Ovary (tissue), 9 donors: ENCODE data around the gene KIAA0825. TPM values are rescaled to one million over a fixed set of nuclear protein-coding genes. Genes with fewer than 3 reads are reported as not detected.
A peak's percentile ranks its signal among the peaks of the same experiment; 100 is the strongest.

Experiments used
- DNase-seq, 5 donors: peaks; one replicate each; pipeline ENCODE4 v3.0.0-alpha.2; 2019 to 2020
- H3K27ac ChIP-seq, 2 donors: fragments of 200-600 bp; one replicate each; pipeline versions ENCODE4 v1.5.1 to v1.8.0; 2019 to 2022
- H3K27me3 ChIP-seq: fragments of 200-600 bp; one replicate; pipeline ENCODE4 v1.8.0; 2022
- H3K36me3 ChIP-seq: fragments of 200-600 bp; sonication (generic); one replicate; pipeline ENCODE4 v1.5.1; 2019
- H3K4me1 ChIP-seq: one replicate; pipeline ENCODE4 v1.8.1; 2013; ENCODE audit warnings: mild to moderate bottlenecking, moderate library complexity; ENCODE audit not compliant: insufficient read depth
- H3K4me3 ChIP-seq: fragments of 200-600 bp; sonication (generic); one replicate; pipeline ENCODE4 v1.5.1; 2017
- H3K9me3 ChIP-seq, 2 donors: fragments of 200-600 bp in 1 of 2; sonication (generic) in 1 of 2; one replicate each; pipeline versions ENCODE4 v1.5.1 to v1.8.1; 2013 to 2019; ENCODE audit warnings: mild to moderate bottlenecking in 1 of 2, moderate library complexity in 1 of 2
- EP300 ChIP-seq: sonication (generic); formaldehyde crosslinking; IDR thresholded peaks from one replicate; pipeline ENCODE4 v1.6.1; 2017; ENCODE audit warnings: antibody characterized with exemption
- POLR2A ChIP-seq: fragments of 450-650 bp; IDR thresholded peaks from one replicate; pipeline ENCODE4 v1.6.1; 2017; ENCODE audit warnings: antibody characterized with exemption, mild to moderate bottlenecking, moderate library complexity
- WGBS, 3 donors: extraction: QIAGEN DNeasy Blood & Tissue Kit in 1 of 3; methylation state at CpG; one replicate each; pipeline versions ENCODE4 v1.1.5 to v1.1.7; 2013 to 2017; 5-methylcytosine and 5-hydroxymethylcytosine counted together
- intact Hi-C, 4 donors: fragments of 100-400 bp; cut with DNase I; formaldehyde crosslinking; loops; one replicate each; pipeline versions ENCODE4 v1.11.0 to v1.15.1; 2022 to 2023
- polyA plus RNA-seq, 2 donors: library from polyadenylated mRNA; stranded (reverse); fragments of 200-250 nt in 1 of 2; fragments of 350-450 nt in 1 of 2; fragmentation: Illumina TruSeq in 1 of 2; extraction: RNeasy Lipid Tissue Mini Kit (QIAGEN cat#74804) in 1 of 2; gene quantifications; one replicate each; pipeline ENCODE4 v1.2.3, GENCODE V29; 2013 to 2014
- total RNA-seq, 7 donors: library from RNA; depleted of rRNA in 2 of 7; stranded (reverse); fragments of >200 nt in 2 of 7; fragmentation: NEBNext Ultra II Directional in 3 of 7; extraction: Animal tissue kit (Norgen Biotek cat#: 25700) in 3 of 7; gene quantifications; one replicate each; pipeline versions ENCODE4 v1.1.0 to v1.2.4, GENCODE V29; 2016 to 2023
- TF ChIP-seq, protein P1 (sequence below), 3 donors: fragments of 450-650 bp in 2 of 3; fragments of 200-600 bp in 1 of 3; IDR thresholded peaks; one replicate each; pipeline versions ENCODE4 v1.5.1 to v1.8.0; 2016 to 2022; ENCODE audit warnings: antibody characterized with exemption in 3 of 3, mild to moderate bottlenecking in 1 of 3
- donor health status: DM: no; HTN: no; CAD: no; lungs with moderate emphysema.
- donor health status: DM: no; HTN: no; CAD: no.
- donor health status: Bipolar disorder and iron deficiency.
- donor health status: DM: yes; HTN: yes; CAD: no.
- donor health status: DM: no; HTN: no; CAD: no.
- donor health status: DM: yes; HTN: yes; CAD: no.

The KIAA0825 gene
- total and polyA plus RNA-seq, 9 donors: 0.70 to 12.4 (median 3.9) TPM

DNA sequence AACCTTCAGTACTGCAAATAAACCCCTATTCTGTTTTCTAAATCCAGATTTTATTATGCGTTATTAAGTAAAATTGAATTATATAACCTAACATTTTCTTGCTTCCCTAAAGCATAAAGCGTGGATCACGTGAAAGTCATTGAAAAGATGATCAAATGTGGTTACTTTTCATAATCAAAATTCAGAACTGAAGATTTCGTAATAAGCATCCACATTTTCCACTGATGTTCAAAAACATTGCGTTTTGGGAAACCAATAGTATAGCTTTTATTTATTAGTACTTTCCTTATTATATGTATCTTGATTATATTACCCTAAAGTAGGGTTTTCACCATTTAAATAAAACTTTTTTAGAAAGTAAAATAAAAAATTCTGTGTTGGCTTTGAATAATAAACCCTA, 1.9 kb upstream of the KIAA0825 start:
- no peak for DNase-seq
- no peak for TF ChIP-seq EP300
- TF ChIP-seq, protein P1, sequence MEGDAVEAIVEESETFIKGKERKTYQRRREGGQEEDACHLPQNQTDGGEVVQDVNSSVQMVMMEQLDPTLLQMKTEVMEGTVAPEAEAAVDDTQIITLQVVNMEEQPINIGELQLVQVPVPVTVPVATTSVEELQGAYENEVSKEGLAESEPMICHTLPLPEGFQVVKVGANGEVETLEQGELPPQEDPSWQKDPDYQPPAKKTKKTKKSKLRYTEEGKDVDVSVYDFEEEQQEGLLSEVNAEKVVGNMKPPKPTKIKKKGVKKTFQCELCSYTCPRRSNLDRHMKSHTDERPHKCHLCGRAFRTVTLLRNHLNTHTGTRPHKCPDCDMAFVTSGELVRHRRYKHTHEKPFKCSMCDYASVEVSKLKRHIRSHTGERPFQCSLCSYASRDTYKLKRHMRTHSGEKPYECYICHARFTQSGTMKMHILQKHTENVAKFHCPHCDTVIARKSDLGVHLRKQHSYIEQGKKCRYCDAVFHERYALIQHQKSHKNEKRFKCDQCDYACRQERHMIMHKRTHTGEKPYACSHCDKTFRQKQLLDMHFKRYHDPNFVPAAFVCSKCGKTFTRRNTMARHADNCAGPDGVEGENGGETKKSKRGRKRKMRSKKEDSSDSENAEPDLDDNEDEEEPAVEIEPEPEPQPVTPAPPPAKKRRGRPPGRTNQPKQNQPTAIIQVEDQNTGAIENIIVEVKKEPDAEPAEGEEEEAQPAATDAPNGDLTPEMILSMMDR (IDR thresholded peaks at IDR 0.05): no peak
- TF ChIP-seq POLR2A: no peak
- Histone ChIP-seq H3K36me3 (no peaks in the 10 kb centered on the region), H3K9me3 (no peaks in the 10 kb centered on the region), H3K4me1 (no peaks in the 10 kb centered on the region), H3K4me3 (no peak overlapping the region), H3K27ac (no peak overlapping the region), H3K27me3 (no peaks in the 10 kb centered on the region)
- WGBS, 3 donors: 94 to 96% (median 95%) methylated on average over 5 of the region's 5 CpGs
- intact Hi-C loops: no loop called here

GRCh38 chr5:94618029-94618492, 343 bp downstream of the KIAA0825 start:
- Histone ChIP-seq H3K4me1 (no peaks in the 10 kb centered on the region), H3K4me3 (peak overlapping the region; percentile 79), H3K27ac (no peak overlapping the region), H3K9me3 (no peaks in the 10 kb centered on the region), H3K36me3 (no peaks in the 10 kb centered on the region), H3K27me3 (no peaks in the 10 kb centered on the region)
- DNase-seq: peak in 4 of 5 donors; percentile 26 to 65 (median 41)
- intact Hi-C loops: no loop called here
- WGBS, 3 donors: 0 to 1% (median 1%) methylated on average over 23 of the region's 23 CpGs
- TF ChIP-seq, protein P1 (IDR thresholded peaks at IDR 0.05): no peak
- TF ChIP-seq EP300: no peak
- TF ChIP-seq POLR2A: no peak

DNA sequence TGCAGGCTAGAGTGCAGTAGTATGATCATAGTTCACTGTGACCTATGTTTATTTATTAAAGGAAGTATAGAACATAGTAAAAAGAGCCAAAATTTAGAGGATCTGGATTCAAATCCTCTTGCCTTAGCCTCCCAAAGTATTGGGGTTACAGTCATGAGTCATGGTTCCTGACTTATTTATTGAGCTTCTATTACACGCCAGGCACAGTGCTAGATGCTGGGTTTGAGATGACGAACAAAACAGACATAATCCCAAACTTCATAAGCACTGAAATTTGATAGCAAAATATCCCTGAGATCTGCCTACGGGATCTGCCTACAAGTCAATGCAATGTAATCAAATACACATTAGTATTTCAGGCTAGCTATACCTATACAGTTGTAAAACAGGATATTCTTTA, 2.5 kb downstream of the KIAA0825 start:
- WGBS, 3 donors: 94 to 97% (median 95%) methylated on average over 3 of the region's 3 CpGs

DNA sequence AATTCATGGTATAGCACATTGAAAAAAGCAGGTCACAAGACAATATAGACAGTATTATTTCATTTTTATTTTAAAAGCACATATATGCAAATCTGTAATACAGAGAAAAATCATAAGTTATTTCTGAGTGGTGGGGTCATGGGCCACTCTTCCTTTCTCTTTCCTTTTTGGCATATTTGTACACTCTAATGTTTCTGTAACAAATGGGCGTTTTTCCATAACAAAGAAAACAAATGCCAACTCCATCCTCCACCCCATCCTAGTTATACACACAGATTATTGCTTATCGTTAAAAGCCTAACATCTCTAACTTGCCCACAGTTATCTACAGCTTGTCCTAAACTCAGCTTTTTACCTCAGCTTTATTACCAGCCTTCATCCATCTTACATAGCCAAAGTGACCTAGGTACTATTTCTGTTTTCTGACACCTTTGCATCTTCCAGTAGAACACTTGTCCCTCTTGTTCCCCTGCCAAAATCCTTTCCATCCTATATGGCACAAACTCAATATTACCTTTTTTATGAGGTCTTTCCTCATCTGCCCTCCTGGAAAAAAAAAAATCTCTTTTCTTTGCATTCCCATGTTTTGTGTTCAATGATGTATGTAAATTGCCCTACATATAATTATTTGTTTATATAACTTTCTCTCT, 4.1 kb downstream of the KIAA0825 start:
- Histone ChIP-seq H3K4me1 (no peaks in the 10 kb centered on the region), H3K27ac (no peak overlapping the region), H3K9me3 (no peaks in the 10 kb centered on the region), H3K36me3 (no peaks in the 10 kb centered on the region), H3K4me3 (no peak overlapping the region), H3K27me3 (no peaks in the 10 kb centered on the region)
- TF ChIP-seq POLR2A: no peak
- no peak for DNase-seq
- 87 to 92% (median 88%) methylated on average over 2 of the region's 2 CpGs for WGBS, 3 donors
- intact Hi-C loops: no loop called here

More for the DNA sequence above, 2.5 kb downstream of the KIAA0825 start:
- intact Hi-C loops: no loop called here
- no peaks in the 10 kb centered on the region for H3K36me3 ChIP-seq
- H3K9me3 ChIP-seq: no peaks in the 10 kb centered on the region
- H3K27ac ChIP-seq: no peak overlapping the region
- no peaks in the 10 kb centered on the region for H3K27me3 ChIP-seq
- no peak for TF ChIP-seq POLR2A
- TF ChIP-seq, protein P1 (IDR thresholded peaks at IDR 0.05): no peak
- TF ChIP-seq EP300: no peak
- no peak for DNase-seq
- no peaks in the 10 kb centered on the region for H3K4me1 ChIP-seq
- H3K4me3 ChIP-seq: no peak overlapping the region

DNA sequence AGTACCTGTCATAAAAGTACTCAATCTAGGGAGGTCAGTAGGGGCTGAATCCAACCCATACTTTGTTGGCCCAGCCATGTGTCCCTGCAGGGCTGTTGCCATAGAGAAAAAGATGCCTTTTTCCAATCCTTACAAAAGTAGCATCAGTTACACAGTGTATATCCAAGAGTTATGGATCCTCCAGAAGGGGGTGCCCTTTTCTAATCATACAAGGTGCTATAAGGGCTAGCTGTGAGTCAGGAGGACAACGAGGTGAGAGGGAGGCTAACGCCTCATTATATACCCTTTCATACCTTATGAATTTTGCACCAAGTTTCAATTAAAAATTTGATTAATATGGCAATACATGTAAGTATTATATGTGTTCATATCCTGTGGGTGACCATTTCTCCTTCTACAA, 4.8 kb downstream of the KIAA0825 start:
- no peak for TF ChIP-seq EP300
- TF ChIP-seq, protein P1 (IDR thresholded peaks at IDR 0.05): no peak
- TF ChIP-seq POLR2A: no peak
- no peak overlapping the region for H3K4me3 ChIP-seq

More for the DNA sequence above, 4.8 kb downstream of the KIAA0825 start:
- Histone ChIP-seq H3K36me3 (no peaks in the 10 kb centered on the region), H3K9me3 (no peaks in the 10 kb centered on the region), H3K27ac (no peak overlapping the region), H3K27me3 (no peaks in the 10 kb centered on the region), H3K4me1 (no peaks in the 10 kb centered on the region)
- 71 to 76% (median 76%) methylated on average over 2 of the region's 2 CpGs for WGBS, 3 donors
- intact Hi-C loops: no loop called here
- no peak for DNase-seq
